Measurements from ENCODE around the gene LAMA5. TPM values are rescaled to one million over a fixed set of nuclear protein-coding genes. Genes with fewer than 3 reads are reported as not detected.

LAMA5 gene
- total and polyA plus RNA-seq, 2 experiments from 2014 or later: 201 to 298 TPM

- Mint-ChIP-seq H3K27ac (no peak overlapping the region), H3K27me3 (ENCODE audit: insufficient read depth, low read depth, poor library complexity) (peaks cover 20% of the 10 kb centered on the region), H3K9me3 (no peaks in the 10 kb centered on the region), H3K36me3 (ENCODE audit: low read depth) (peaks cover 50% of the 10 kb centered on the region), H3K4me3 (no peak overlapping the region), H3K4me1 (no peaks in the 10 kb centered on the region; the same call in 2 of the 3 replicates)
- Histone ChIP-seq H3K4me2 (no peak overlapping the region), H3K27me3 (ENCODE audit: insufficient read depth) (no peaks in the 10 kb centered on the region), H3K27ac (ENCODE audit: low read depth) (no peak overlapping the region), H2AFZ (no peak overlapping the region), H3K4me3 (no peak overlapping the region), H4K20me1 (replicated peaks; ENCODE audit: insufficient read depth) (no peaks in the 10 kb centered on the region), H3K36me3 (ENCODE audit: insufficient read depth) (peaks cover 29% of the 10 kb centered on the region; the same call in 1 of the 2 replicates), H3K4me1 (ENCODE audit: insufficient read depth) (no peaks in the 10 kb centered on the region), H3K79me2 (replicated peaks; ENCODE audit: insufficient read depth) (no peaks in the 10 kb centered on the region), H3K9me2 (ENCODE audit: insufficient read depth) (no peaks in the 10 kb centered on the region), H3F3A (replicated peaks; ENCODE audit: low read depth) (peaks cover 41% of the 10 kb centered on the region)
- TF ChIP-seq ETS1 (IDR thresholded peaks at IDR 0.05) (no peak), CTCF (conservative IDR thresholded peaks at IDR 0.05; ENCODE audit: low read depth in 2 of 2) (no peak), ZNF331 (CRISPR knock-in tag; IDR thresholded peaks at IDR 0.05; ENCODE audit: low read depth) (no peak), CREB1 (CRISPR knock-in tag; IDR thresholded peaks at IDR 0.05; ENCODE audit: low read depth) (no peak), REST (IDR thresholded peaks at IDR 0.05; ENCODE audit: unreplicated experiment) (no peak), POLR2AphosphoS5 (IDR thresholded peaks at IDR 0.05; ENCODE audit: low read depth) (no peak), ZNF462 (CRISPR knock-in tag; IDR thresholded peaks at IDR 0.05) (no peak), EZH2phosphoT487 (IDR thresholded peaks at IDR 0.05; ENCODE audit: unreplicated experiment) (no peak), JUNB (IDR thresholded peaks at IDR 0.05; ENCODE audit: unreplicated experiment) (no peak), ZNF114 (CRISPR knock-in tag; IDR thresholded peaks at IDR 0.05) (no peak), NANOG (IDR thresholded peaks at IDR 0.05; ENCODE audit: borderline replicate concordance) (no peak), EZH2 (IDR thresholded peaks at IDR 0.05; ENCODE audit: low read depth, unreplicated experiment) (no peak)
- ATAC-seq (no peak), DNase-seq (ENCODE audit: low spot score) (no peak)
These were observed 55.1 kb downstream of the LAMA5 start for GRCh38 chr20:62311832-62312661.

Measured in GM23338 (cell line).